ENCODE data around the gene AOC2. TPM values are rescaled to one million over a fixed set of nuclear protein-coding genes. Genes with fewer than 3 reads are reported as not detected.

The AOC2 gene
- total and polyA plus RNA-seq, 10 of the 15 experiments (the other 5 are each of a cell fraction or from before 2014, with no cell fraction given), result 0.08 to 1.9 (median 0.62) TPM

DNA sequence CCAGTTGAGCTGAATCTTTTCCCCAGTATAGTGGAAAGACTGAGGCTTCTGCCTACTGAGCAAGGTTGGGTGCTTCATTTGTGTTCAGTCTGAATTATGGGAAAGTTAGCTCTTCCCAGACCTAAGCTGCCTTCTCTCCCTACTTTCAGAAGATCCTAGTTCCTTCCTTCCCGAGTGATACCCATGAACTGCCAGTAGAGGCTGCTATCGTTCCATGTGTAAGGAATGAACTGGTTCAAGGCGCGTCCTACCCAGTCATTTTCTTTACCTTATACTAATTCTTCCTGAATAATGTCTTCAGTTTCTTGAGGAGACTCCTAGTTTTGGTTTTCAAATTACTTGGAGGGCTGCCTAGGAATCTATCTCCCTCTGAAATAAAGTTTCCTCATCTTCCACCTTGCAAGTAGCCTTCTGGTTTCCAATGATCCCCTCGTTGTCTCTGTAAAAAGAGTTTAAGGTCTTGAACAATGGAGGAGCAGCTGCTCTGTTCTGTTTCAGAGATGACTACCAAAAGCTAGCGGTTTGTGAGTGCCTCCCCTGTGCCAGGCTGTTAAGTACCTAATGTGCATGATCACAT lies 934 bp upstream of the AOC2 start:
- ATAC-seq (no peak), FAIRE-seq (peak; percentile 78), DNase-seq (ENCODE audit: low read depth, low spot score) (no peak)
- CTCF ChIA-PET, result interaction anchor here (1.0 to 4.7 kb wide), 4 partner anchors 10 to 154 kb away, joined by 3 to 38 read pairs (median 4); partner anchors contain the start of genes BECN1, PSME3 and RPL27
- POLR2A ChIA-PET, result interaction anchor here (1.2 kb wide), 1 partner anchor 21 kb away, joined by 3 read pairs; no protein-coding TSS in a partner anchor
- WGBS (ENCODE audit: insufficient coverage, insufficient replicate concordance, low lambda C conversion rate, missing lambda C conversion rate), result 81% methylated on average over 6 of the region's 6 CpGs
- H4K20me1 ChIP-seq (ENCODE audit: control insufficient read depth, insufficient read depth), result no peaks in the 10 kb centered on the region
- no TSS peak for BruUV-seq (replicated peaks)
- H3K36me3 ChIP-seq (ENCODE audit: control insufficient read depth in 2 of 2, insufficient read depth in 2 of 2, low read length in 1 of 2), result peaks cover 14 to 34% of the 10 kb centered on the region in 2 experiments
- H3K4me3 ChIP-seq, result no peak overlapping the region
- no peak overlapping the region for H2AFZ ChIP-seq (ENCODE audit: control insufficient read depth, low read depth, low read length)
- no peaks in the 10 kb centered on the region for H3K9me3 ChIP-seq (replicated peaks; ENCODE audit: control insufficient read depth, insufficient read depth, low read length)
- H3K4me2 ChIP-seq (ENCODE audit: control insufficient read depth, insufficient read depth), result no peak overlapping the region
- RAD21 ChIA-PET (ENCODE audit: unreplicated experiment), result interaction anchor here (1.5 kb wide), 1 partner anchor 154 kb away, joined by 4 read pairs; the partner anchor contains the start of gene RPL27
- no peaks in the 10 kb centered on the region for H3K27me3 ChIP-seq (replicated peaks in 1 of 2; ENCODE audit: control insufficient read depth in 2 of 2, insufficient read depth in 2 of 2, low read length in 1 of 2)
- in situ Hi-C loops (cut with MboI), result no loop called here
- H3K4me1 ChIP-seq (ENCODE audit: control insufficient read depth, insufficient read depth, low read length), result no peaks in the 10 kb centered on the region; the same call in 1 of the 2 replicates
- intact Hi-C loops (cut with micrococcal nuclease; ENCODE audit: unreplicated experiment), result loop anchor here (2.0 to 10.0 kb wide), 2 partner anchors 93 to 151 kb away; partner anchors contain the start of gene RPL27
- H3K79me2 ChIP-seq (ENCODE audit: control insufficient read depth, insufficient read depth, low read length), result no peaks in the 10 kb centered on the region
- SMC1A ChIA-PET (ENCODE audit: uncharacterized antibody, unreplicated experiment), result interaction anchor here (0.8 to 1.7 kb wide), 4 partner anchors 9 to 155 kb away, joined by 3 to 7 read pairs (median 3); partner anchors contain the start of gene RPL27
- H3K27ac ChIP-seq (ENCODE audit: control insufficient read depth, insufficient read depth), result no peak overlapping the region
- TF ChIP-seq CBX5 (IDR thresholded peaks at IDR 0.05; ENCODE audit: low read depth) (no peak), RAD21 (IDR thresholded peaks at IDR 0.05; ENCODE audit: insufficient read depth, low read depth, low read length) (peak; percentile 74), SMC3 (IDR thresholded peaks at IDR 0.05; ENCODE audit: borderline replicate concordance, low read length) (peak; percentile 54; the same call in 1 of the 2 replicates), RB1 (IDR thresholded peaks at IDR 0.05; ENCODE audit: borderline replicate concordance) (no peak), NR2C1 (IDR thresholded peaks at IDR 0.05) (no peak)
- TF ChIP-seq, protein P1, sequence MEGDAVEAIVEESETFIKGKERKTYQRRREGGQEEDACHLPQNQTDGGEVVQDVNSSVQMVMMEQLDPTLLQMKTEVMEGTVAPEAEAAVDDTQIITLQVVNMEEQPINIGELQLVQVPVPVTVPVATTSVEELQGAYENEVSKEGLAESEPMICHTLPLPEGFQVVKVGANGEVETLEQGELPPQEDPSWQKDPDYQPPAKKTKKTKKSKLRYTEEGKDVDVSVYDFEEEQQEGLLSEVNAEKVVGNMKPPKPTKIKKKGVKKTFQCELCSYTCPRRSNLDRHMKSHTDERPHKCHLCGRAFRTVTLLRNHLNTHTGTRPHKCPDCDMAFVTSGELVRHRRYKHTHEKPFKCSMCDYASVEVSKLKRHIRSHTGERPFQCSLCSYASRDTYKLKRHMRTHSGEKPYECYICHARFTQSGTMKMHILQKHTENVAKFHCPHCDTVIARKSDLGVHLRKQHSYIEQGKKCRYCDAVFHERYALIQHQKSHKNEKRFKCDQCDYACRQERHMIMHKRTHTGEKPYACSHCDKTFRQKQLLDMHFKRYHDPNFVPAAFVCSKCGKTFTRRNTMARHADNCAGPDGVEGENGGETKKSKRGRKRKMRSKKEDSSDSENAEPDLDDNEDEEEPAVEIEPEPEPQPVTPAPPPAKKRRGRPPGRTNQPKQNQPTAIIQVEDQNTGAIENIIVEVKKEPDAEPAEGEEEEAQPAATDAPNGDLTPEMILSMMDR (IDR thresholded peaks at IDR 0.05 in 2 of 3, conservative IDR thresholded peaks at IDR 0.05 in 1 of 3; ENCODE audit: control insufficient read depth in 2 of 3, extremely low read depth in 1 of 3, insufficient read depth in 1 of 3, low read depth in 3 of 3, low read length in 3 of 3), result peak; percentile 82 to 87 (median 85)
- TF ChIP-seq, protein P2, sequence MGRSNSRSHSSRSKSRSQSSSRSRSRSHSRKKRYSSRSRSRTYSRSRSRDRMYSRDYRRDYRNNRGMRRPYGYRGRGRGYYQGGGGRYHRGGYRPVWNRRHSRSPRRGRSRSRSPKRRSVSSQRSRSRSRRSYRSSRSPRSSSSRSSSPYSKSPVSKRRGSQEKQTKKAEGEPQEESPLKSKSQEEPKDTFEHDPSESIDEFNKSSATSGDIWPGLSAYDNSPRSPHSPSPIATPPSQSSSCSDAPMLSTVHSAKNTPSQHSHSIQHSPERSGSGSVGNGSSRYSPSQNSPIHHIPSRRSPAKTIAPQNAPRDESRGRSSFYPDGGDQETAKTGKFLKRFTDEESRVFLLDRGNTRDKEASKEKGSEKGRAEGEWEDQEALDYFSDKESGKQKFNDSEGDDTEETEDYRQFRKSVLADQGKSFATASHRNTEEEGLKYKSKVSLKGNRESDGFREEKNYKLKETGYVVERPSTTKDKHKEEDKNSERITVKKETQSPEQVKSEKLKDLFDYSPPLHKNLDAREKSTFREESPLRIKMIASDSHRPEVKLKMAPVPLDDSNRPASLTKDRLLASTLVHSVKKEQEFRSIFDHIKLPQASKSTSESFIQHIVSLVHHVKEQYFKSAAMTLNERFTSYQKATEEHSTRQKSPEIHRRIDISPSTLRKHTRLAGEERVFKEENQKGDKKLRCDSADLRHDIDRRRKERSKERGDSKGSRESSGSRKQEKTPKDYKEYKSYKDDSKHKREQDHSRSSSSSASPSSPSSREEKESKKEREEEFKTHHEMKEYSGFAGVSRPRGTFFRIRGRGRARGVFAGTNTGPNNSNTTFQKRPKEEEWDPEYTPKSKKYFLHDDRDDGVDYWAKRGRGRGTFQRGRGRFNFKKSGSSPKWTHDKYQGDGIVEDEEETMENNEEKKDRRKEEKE (IDR thresholded peaks at IDR 0.05), result no peak
- H3K9ac ChIP-seq (ENCODE audit: control insufficient read depth, insufficient read depth, low read length), result no peak overlapping the region

Measured in GM12878 (cell line).